HEK293T (cell line): ENCODE results near the gene ANKZF1.

Source experiments
- CTCF ChIA-PET: fragments of 350-600 bp; formaldehyde crosslinking; extraction: SDS; loops from one replicate; lab custom pipeline; 2021; ENCODE audit warnings: antibody characterized with exemption, inconsistent platforms; lab: Yijun Ruan, JAX
- POLR2A ChIA-PET: fragments of 350-600 bp; formaldehyde crosslinking; extraction: SDS; loops from one replicate; lab custom pipeline; 2020; ENCODE audit warnings: antibody characterized with exemption, inconsistent platforms; lab: Yijun Ruan, JAX
- DNase-seq: peaks from one replicate; pipeline ENCODE4 v3.0.0; 2012; ENCODE audit warnings: mixed read lengths; ENCODE audit errors: extremely low spot score
- ARNT ChIP-seq: fragments of 450-650 bp; IDR thresholded peaks from 2 replicates; pipeline ENCODE4 v1.6.1; 2017; ENCODE audit warnings: mild to moderate bottlenecking
- BHLHE40 ChIP-seq: fragments of 450-650 bp; IDR thresholded peaks from 2 replicates; pipeline ENCODE4 v1.6.1; 2016; ENCODE audit warnings: mild to moderate bottlenecking, moderate library complexity, borderline replicate concordance
- CTBP1 ChIP-seq: fragments of 450-650 bp; IDR thresholded peaks from 2 replicates; pipeline ENCODE4 v1.6.1; 2016; ENCODE audit warnings: borderline replicate concordance
- ELF4 ChIP-seq: fragments of 450-650 bp; IDR thresholded peaks from 2 replicates; pipeline ENCODE4 v1.6.1; 2017; ENCODE audit warnings: antibody characterized with exemption
- FOXA1 ChIP-seq: fragments of 450-650 bp; IDR thresholded peaks from 2 replicates; pipeline ENCODE4 v1.6.1; 2016; ENCODE audit warnings: mild to moderate bottlenecking
- FOXK2 ChIP-seq: fragments of 450-650 bp; IDR thresholded peaks from 2 replicates; pipeline ENCODE4 v1.6.1; 2016; ENCODE audit warnings: mild to moderate bottlenecking
- FOXM1 ChIP-seq: fragments of 450-650 bp; IDR thresholded peaks from 2 replicates; pipeline ENCODE4 v1.6.1; 2017; ENCODE audit warnings: mild to moderate bottlenecking, borderline replicate concordance
- HDGF ChIP-seq: fragments of 450-650 bp; IDR thresholded peaks from 2 replicates; pipeline ENCODE4 v1.6.1; 2017; ENCODE audit warnings: antibody characterized with exemption, borderline replicate concordance
- L3MBTL2 ChIP-seq: fragments of 450-650 bp; conservative IDR thresholded peaks from 2 replicates; pipeline ENCODE4 v1.6.1; 2016; ENCODE audit warnings: mild to moderate bottlenecking
- LEF1 ChIP-seq: fragments of 450-650 bp; IDR thresholded peaks from 2 replicates; pipeline ENCODE4 v1.6.1; 2017; ENCODE audit warnings: mild to moderate bottlenecking, borderline replicate concordance
- NFRKB ChIP-seq: fragments of 450-650 bp; IDR thresholded peaks from 2 replicates; pipeline ENCODE4 v1.6.1; 2016; ENCODE audit warnings: mild to moderate bottlenecking, moderate library complexity
- SP1 ChIP-seq: fragments of 450-650 bp; IDR thresholded peaks from 2 replicates; pipeline ENCODE4 v1.6.1; 2017
- SUZ12 ChIP-seq: fragments of 450-650 bp; IDR thresholded peaks from 2 replicates; pipeline ENCODE4 v1.6.1; 2016; ENCODE audit warnings: mild to moderate bottlenecking
- TARDBP ChIP-seq: fragments of 450-650 bp; IDR thresholded peaks from 2 replicates; pipeline ENCODE4 v1.6.1; 2016
- ZNF384 ChIP-seq: fragments of 450-650 bp; IDR thresholded peaks from 2 replicates; pipeline ENCODE4 v1.6.1; 2016
- TF ChIP-seq, protein P1 (sequence below): fragments of 450-650 bp; IDR thresholded peaks from 2 replicates; pipeline ENCODE4 v1.6.1; 2016

The ANKZF1 gene

DNA sequence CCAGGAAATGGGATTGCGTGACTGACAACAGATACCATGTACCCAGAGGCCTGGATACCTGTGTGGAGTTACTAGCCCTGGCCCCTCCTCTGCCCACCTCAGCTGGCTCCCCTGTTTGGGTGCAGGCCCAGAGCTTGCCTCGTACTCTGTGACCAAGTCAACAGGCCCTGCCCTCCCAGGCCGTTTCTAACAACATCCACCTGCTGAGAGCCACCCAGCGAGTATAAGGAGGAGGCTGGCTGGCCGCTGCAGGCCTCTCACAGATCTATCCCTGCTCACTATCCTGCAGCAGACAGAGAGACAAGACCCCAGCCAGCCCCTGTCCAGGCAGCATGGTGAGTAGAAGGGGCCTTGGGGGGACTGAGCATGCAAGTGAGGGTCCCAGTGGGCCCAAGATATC lies 36.6 kb downstream of the ANKZF1 start:
- ChIA-PET POLR2A (interaction anchor here (1.5 kb wide), 1 partner anchor 13 kb away, joined by 3 read pairs; the partner anchor contains the start of gene DNAJB2), CTCF (interaction anchor here (0.6 to 1.3 kb wide), 2 partner anchors 12 to 123 kb away, joined by 3 read pairs; no protein-coding TSS in a partner anchor)
- TF ChIP-seq FOXM1, result no peak
- no peak for TF ChIP-seq FOXA1
- TF ChIP-seq ELF4, result no peak
- TF ChIP-seq ARNT, result no peak
- TF ChIP-seq FOXK2, result no peak
- TF ChIP-seq L3MBTL2, result no peak
- no peak for TF ChIP-seq ZNF384
- no peak for TF ChIP-seq HDGF
- no peak for TF ChIP-seq NFRKB
- TF ChIP-seq SP1, result no peak
- no peak for TF ChIP-seq CTBP1
- no peak for TF ChIP-seq SUZ12
- DNase-seq, result no peak

DNA sequence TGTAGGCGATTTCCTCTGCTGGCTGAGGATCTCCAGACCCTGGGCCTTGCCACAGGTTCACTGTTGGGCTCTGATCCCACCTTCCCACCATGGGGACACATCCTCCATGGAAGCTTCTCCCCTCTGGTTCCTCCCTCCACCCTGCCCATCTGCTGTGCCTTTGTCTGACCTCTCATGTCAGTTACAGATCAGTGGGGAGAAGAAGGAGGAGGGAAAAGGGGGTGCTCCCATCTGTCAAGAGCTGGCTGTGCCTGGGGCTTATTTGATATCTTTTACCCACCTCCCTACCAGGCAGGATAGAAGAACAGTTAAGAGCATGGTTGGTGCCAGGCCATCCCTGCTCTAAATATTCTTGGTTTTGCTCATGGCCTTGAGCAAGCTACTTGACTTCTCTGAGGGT lies 37.3 kb downstream of the ANKZF1 start:
- TF ChIP-seq HDGF (no peak), NFRKB (no peak), CTBP1 (no peak), ARNT (no peak), SUZ12 (no peak), FOXA1 (no peak), LEF1 (no peak), ELF4 (no peak), SP1 (no peak)
- ChIA-PET POLR2A (interaction anchor here (1.5 kb wide), 1 partner anchor 12 kb away, joined by 3 read pairs; the partner anchor contains the start of gene DNAJB2), CTCF (interaction anchor here (1.0 to 1.3 kb wide), 2 partner anchors 11 to 28 kb away, joined by 3 read pairs; no protein-coding TSS in a partner anchor)
- no peak for DNase-seq

DNA sequence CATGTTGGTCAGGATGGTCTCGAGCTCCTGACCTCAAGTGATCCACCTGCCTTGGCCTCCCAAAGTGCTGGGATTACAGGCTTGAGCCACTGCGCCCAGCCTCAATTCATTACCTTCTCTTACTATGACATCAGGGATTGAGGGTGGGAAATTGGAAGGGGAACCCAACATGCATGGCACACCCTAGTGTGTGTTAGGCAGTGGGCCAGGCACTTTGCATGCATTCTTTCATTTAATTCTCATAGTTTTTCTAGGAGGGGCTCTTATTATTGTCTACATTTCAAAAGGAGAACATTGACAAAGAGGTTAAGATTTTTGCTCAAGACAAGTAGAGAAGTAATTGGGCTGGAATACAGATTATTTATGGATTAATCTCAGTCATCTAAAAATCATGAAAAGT lies 38.7 kb downstream of the ANKZF1 start:
- POLR2A ChIA-PET, result no interaction called here
- no peak for TF ChIP-seq LEF1
- TF ChIP-seq, protein P1, sequence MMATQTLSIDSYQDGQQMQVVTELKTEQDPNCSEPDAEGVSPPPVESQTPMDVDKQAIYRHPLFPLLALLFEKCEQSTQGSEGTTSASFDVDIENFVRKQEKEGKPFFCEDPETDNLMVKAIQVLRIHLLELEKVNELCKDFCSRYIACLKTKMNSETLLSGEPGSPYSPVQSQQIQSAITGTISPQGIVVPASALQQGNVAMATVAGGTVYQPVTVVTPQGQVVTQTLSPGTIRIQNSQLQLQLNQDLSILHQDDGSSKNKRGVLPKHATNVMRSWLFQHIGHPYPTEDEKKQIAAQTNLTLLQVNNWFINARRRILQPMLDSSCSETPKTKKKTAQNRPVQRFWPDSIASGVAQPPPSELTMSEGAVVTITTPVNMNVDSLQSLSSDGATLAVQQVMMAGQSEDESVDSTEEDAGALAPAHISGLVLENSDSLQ, result no peak
- no peak for TF ChIP-seq TARDBP
- no peak for TF ChIP-seq L3MBTL2
- TF ChIP-seq ARNT, result no peak
- no peak for TF ChIP-seq SP1
- no peak for DNase-seq
- CTCF ChIA-PET, result interaction anchor here (1.2 kb wide), 1 partner anchor 9 kb away, joined by 3 read pairs; no protein-coding TSS in a partner anchor

DNA sequence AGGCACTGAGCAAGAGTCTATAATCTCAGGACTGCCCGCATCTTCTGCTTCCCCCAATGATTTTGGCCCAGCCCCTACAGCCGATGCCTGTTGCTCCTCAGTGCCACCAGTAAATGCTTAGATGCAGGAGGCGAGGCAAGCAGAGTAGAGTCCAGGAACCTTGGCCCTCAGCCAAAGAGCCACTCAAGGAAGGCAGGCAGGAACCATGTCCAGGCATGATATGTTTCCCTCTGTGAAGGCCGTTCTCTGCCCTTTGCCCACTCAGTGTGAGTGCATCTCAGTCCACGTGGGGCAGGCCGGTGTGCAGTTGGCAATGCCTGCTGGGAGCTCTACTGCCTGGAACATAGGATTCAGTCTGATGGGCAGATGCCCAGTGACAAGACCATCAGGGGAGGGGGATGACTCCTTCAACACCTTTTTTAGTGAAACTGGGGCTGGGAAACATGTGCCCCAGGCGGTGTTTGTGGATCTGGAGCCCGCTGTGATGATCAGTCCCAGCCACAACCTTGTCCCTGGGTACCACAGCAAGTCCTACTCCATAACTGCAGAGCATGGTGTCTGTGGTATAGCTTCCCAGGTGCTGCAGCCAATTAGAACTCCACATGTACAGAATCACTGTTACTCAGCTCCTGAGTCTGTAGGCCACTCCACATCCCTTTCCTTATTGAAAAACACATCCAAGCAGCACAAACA lies 39.9 kb downstream of the ANKZF1 start:
- TF ChIP-seq L3MBTL2, result no peak
- no peak for TF ChIP-seq FOXA1
- TF ChIP-seq BHLHE40, result no peak
- TF ChIP-seq SP1, result no peak
- no peak for TF ChIP-seq FOXK2
- TF ChIP-seq, protein P1, result no peak
- no peak for TF ChIP-seq ELF4
- no peak for TF ChIP-seq CTBP1
- TF ChIP-seq SUZ12, result no peak
- TF ChIP-seq LEF1, result no peak
- ChIA-PET POLR2A (interaction anchor here (1.0 kb wide), 1 partner anchor 20 kb away, joined by 3 read pairs; no protein-coding TSS in a partner anchor), CTCF (interaction anchor here (0.7 kb wide), 1 partner anchor 160 kb away, joined by 4 read pairs; no protein-coding TSS in a partner anchor)
- DNase-seq, result no peak

DNA sequence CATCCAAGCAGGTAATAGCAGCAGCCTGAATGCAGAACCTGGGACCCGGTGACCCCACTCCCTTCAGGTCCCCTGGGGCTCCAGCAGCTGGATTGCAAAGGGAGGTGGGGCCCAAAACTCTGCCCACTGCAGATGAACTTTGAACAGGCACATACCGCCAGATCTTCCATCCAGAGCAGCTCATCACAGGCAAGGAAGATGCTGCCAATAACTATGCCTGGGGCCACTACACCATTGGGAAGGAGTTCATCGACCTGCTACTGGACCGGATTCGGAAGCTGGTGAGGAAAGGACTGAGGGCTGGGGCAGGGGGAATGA lies 40.4 kb downstream of the ANKZF1 start:
- TF ChIP-seq SUZ12 (no peak), ELF4 (no peak), CTBP1 (no peak), LEF1 (no peak), ARNT (no peak), HDGF (no peak), SP1 (no peak), BHLHE40 (no peak), ZNF384 (no peak), TARDBP (no peak), FOXM1 (no peak), NFRKB (no peak), FOXA1 (no peak), FOXK2 (no peak), L3MBTL2 (no peak)
- TF ChIP-seq, protein P1, result no peak
- ChIA-PET POLR2A (interaction anchor here (1.0 to 1.2 kb wide), 2 partner anchors 21 to 25 kb away, joined by 3 read pairs; partner anchors contain the start of genes GLB1L and STK16), CTCF (no interaction called here)
- no peak for DNase-seq

DNA sequence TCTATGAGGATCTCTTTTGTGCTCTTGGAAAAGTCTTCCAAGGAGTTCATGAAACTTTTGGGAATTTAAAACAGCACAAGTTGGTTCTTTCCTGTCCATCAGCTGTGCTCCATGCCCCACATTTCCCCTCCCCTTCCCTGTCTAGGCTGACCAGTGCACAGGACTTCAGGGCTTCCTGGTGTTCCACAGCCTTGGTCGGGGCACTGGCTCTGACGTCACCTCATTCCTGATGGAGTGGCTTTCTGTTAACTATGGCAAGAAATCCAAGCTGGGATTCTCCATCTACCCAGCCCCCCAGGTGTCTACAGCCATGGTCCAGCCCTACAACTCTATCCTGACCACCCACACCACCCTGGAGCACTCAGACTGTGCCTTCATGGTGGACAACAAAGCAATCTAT lies 41.4 kb downstream of the ANKZF1 start:
- ChIA-PET CTCF (no interaction called here), POLR2A (interaction anchor here (1.2 kb wide), 1 partner anchor 26 kb away, joined by 3 read pairs; the partner anchor contains the start of genes GLB1L and STK16)
- no peak for DNase-seq
- TF ChIP-seq ZNF384 (no peak), FOXM1 (no peak), NFRKB (no peak), CTBP1 (no peak), FOXK2 (no peak), ARNT (no peak), HDGF (no peak), FOXA1 (no peak), L3MBTL2 (no peak), TARDBP (no peak), BHLHE40 (no peak)
